HG02840 (cell line): Measurements from ENCODE around the gene EEFSEC.

Source experiments
- ATAC-seq: cut with Tn5 transposase; IDR thresholded peaks from one replicate; pipeline ENCODE4 v1.9.1; 2021; ENCODE audit warnings: mild to moderate bottlenecking, moderate library complexity, moderate number of reproducible peaks; ENCODE audit not compliant: unreplicated experiment, low FRiP score

The EEFSEC gene

GRCh38 chr3:128153156-128154041 is at the start of gene EEFSEC:
EEFSEC (plus strand) TSS chr3:128153481; CDS start chr3:128153508, 27 bp downstream.
- peak; percentile 93 for ATAC-seq

GRCh38 chr3:128107834-128108233 is 45.4 kb upstream of the EEFSEC start:
- no peak for ATAC-seq

- no peak for ATAC-seq
Measured at GRCh38 chr3:128111147-128111546, 42.1 kb upstream of the EEFSEC start.

GRCh38 chr3:128112357-128112968 is 40.8 kb upstream of the EEFSEC start:
- no peak for ATAC-seq

GRCh38 chr3:128113817-128114794 is 39.2 kb upstream of the EEFSEC start:
- ATAC-seq = no peak

GRCh38 chr3:128122013-128122412 is 31.3 kb upstream of the EEFSEC start:
- no peak for ATAC-seq

- ATAC-seq = no peak
Measured at GRCh38 chr3:128123156-128123537, 30.1 kb upstream of the EEFSEC start.

GRCh38 chr3:128123538-128124368 is 29.5 kb upstream of the EEFSEC start, which contains the start of gene RUVBL1:
RUVBL1 (minus strand) TSS chr3:128123812; CDS start chr3:128123724, 88 bp downstream.
- ATAC-seq = peak; percentile 96

GRCh38 chr3:128127236-128127635 is 26.0 kb upstream of the EEFSEC start:
- ATAC-seq = no peak

- ATAC-seq = no peak
Measured at GRCh38 chr3:128128251-128128650, 25.0 kb upstream of the EEFSEC start.

GRCh38 chr3:128131897-128132646 is 21.2 kb upstream of the EEFSEC start:
- no peak for ATAC-seq

- ATAC-seq = no peak
Measured at GRCh38 chr3:128133273-128133883, 19.9 kb upstream of the EEFSEC start.

- no peak for ATAC-seq
Measured at GRCh38 chr3:128143496-128143895, 9.8 kb upstream of the EEFSEC start.

GRCh38 chr3:128144512-128145187 is 8.6 kb upstream of the EEFSEC start:
- ATAC-seq = no peak

GRCh38 chr3:128145279-128145678 is 8.0 kb upstream of the EEFSEC start:
- no peak for ATAC-seq

- ATAC-seq = no peak
Measured at GRCh38 chr3:128146201-128146600, 7.1 kb upstream of the EEFSEC start.

- ATAC-seq = no peak
Measured at GRCh38 chr3:128149650-128150049, 3.6 kb upstream of the EEFSEC start.

- ATAC-seq = no peak
Measured at GRCh38 chr3:128151758-128152274, 1.5 kb upstream of the EEFSEC start.
